GM19463 (cell line): ENCODE data around the gene ACOT8.
"Not testable (repeated sequence)": the region's sequence is repeated elsewhere in the genome, so short reads cannot be mapped to it uniquely, and the experiment has no call there.

Source experiments
- ATAC-seq: cut with Tn5 transposase; IDR thresholded peaks from one replicate; pipeline ENCODE4 v1.9.1; 2021; ENCODE audit warnings: mild to moderate bottlenecking, moderate library complexity; ENCODE audit not compliant: unreplicated experiment

The ACOT8 gene

DNA sequence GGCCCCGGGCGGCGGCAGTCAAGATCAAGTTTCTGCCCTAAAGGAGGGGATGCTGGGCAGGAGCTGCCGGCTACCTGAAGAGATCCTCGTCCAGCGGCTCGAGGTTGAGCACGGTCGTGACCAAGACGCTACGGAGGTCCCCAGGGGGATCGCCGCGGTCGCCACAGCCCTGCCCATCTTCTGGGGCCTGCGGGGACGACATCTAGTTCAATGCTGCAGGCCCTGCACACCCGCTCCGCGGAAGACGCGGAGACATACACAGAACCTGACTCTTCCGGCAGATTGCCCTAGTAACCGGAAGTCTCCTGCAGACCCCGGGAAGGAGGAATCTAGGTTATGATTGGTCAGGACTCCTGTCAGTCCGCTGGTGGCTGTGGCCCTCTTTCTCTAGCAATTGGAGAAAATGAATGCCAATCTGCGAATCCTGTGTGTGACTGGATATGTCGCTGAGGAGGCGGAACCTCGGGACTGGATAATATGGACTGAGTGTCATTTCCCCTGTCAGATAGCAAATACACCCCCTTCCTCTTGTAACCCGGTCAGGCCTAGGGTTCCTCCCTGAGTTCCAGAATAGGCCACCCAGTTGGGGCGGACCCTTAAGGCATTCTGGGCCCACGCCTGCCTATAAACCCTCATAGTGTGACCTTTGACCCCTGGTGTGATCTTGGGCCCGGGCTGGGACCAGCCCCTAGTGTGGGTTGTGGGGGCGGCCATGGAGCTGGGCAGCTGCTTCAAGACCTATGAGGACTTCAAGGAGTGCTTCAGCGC is at the start of gene ACOT8, which contains the start of gene ZSWIM3:
Gene ACOT8 (minus strand): TSS at position 279 of the 768 bp plus-strand sequence. CDS start 77 bp downstream, at position 202.
Gene ZSWIM3 (plus strand): TSS at position 501 of the 768 bp plus-strand sequence. CDS start 212 bp downstream, at position 713.
- ATAC-seq = peak; percentile 93

DNA sequence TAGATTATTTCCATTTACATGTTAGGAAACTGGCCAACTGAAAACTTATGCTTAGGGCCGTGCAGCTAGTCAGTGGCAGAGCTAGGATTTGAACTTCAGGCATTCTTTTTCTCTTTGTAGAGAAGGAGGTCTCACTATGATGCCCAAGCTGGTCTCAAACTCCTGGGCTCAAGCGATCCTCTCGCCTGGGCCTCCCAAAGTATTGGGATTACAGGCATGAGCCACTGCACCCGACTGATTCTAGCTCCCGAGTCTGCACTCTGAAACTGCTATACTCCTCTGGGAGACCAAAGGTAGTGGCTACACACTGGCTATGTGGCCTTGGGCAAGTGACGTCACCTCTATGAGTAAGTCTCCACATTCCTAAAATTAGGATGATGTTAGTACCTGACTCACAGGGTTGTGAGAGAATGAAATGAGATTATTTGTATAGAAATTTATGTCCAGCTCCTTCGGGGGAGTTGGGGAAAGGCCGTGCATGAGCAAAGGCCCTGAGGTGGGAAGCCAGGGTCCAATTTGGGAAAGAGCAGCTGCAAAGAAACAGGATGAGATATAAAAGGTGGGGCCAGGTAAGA is 48.4 kb upstream of the ACOT8 start:
- no peak for ATAC-seq

DNA sequence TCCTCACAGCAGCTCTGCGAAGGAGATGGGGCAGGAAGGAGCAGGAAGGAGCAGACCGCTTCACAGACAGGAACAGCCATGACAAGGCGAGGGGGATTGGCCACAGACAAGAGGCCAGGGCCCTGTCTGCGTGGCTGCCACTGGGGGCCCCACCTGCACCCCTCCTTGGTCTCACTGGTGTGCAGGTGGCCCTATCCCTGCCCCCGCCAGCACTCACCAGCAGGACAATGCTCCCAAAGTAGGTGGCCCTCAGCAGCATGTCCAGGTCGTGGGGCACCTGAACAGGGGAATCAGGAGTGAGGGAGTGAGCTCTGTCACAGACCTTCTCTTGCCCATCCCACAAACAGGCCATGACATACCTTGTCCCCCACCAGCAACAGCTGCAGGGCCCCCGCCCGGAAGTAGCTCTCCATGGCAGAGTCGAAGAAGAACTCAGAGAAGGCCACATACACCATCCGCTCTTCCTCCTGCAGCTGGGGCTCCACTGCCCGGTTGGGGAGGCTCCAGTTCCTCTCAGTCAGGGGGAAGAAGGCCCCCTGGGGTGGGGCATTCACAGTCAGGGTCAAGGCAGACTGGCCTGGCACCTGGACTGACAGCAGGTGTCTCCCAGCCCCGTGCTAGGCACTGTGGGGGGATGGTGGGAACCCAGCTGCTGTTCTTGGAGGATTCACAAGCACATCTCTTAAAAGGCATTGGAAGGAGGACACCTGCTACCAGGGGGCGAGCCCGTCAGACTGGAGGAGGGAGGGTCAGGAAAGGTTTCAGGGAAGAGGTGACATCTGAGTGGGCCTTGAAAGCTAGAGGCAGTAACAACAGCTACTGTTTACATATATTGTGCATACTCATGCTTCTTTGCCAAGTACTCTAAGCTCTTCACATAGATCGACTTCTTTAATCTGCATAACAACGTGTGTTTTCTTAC is 47.7 kb upstream of the ACOT8 start:
- no peak for ATAC-seq

DNA sequence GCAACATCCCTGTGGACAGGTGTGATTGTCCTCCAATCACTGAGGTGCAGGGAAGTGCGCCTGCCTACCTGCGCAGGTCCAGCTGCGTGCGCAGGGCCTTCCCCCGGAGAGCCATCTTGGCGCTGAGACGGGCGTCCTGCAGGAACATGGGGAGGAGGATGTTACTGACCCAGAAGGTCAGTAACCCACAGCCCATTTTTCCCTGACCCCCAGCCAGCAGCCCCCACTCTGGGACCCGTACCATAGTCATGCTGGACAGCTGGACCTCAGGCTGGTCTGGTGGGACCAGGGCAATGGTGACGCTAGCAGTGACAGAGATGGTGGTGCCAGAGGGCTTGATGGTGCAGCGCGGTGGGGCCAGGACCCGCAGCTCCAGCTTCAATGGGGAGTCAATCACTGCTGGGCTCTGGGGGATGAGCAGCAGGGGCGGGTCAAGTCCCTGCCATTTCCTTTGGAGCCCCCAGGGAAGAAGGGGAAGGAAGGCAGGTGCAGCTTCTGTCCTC is 45.1 kb upstream of the ACOT8 start:
- ATAC-seq = no peak

DNA sequence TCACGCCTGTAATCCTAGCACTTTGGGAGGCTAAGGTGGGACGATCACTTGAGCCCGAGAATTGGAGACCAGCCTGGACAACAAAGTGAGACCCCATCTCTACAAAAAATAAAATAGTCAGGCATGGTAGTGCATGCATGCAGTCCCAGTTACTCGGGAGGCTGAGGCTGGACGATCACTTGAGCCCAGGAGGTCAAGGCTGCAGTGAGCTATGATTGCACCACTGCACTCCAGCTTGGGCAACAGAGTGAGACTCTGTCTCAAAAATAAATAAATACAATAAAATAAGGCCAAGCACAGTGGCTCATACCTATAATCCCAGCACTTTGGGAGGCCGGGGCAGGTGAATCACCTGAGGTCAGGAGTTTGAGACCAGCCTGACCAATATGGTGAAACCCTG is 44.1 kb upstream of the ACOT8 start:
- ATAC-seq = not testable (repeated sequence)

DNA sequence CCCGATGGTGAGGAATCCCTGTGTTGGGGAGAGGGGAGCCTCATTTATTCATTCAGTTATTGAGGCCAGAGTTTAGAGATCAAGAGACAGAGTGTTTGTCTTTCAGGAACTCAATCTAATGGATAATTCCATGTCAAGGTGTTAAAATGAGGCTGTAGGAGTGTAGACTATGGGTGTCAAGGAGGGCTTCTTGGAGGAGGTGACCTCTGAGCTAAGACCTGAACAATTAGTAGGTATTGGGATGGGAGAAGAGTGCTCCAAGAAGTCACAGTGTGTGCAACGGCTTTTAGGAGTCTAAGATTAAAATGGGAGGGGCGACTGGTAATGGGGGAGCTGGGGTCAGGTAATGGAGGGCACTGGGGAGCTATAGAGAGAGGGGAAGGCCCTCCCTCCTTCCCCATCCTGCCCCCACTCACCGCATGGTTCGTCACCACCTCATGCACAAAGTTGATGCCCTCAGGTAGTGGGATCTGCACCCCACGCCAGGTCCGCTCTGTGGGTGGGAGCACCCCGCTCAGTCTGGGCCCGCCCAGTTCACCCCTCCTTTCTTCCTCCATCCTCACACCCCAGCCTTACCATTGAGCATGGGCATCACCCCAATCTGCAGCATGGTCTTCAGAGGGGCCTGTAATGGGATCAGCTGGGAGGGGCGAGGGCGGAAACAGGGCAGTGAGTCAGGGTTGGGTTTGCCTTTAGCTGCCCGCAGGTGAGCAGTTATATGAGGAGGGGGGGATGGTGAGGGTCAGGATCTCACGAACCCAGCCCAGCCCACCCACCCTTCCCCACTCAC is 42.0 kb upstream of the ACOT8 start:
- no peak for ATAC-seq

DNA sequence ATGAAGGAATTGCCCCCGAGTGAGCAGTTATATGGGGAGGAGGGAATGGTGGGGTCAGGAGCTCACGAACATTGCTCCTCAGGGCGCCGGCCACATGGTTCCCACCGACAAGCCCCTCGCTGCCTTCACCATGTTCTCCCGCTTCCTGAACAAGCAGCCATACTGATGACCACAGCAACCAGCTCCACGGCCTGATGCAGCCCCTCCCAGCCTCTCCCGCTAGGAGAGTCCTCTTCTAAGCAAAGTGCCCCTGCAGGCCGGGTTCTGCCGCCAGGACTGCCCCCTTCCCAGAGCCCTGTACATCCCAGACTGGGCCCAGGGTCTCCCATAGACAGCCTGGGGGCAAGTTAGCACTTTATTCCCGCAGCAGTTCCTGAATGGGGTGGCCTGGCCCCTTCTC is 41.1 kb upstream of the ACOT8 start:
- no peak for ATAC-seq

DNA sequence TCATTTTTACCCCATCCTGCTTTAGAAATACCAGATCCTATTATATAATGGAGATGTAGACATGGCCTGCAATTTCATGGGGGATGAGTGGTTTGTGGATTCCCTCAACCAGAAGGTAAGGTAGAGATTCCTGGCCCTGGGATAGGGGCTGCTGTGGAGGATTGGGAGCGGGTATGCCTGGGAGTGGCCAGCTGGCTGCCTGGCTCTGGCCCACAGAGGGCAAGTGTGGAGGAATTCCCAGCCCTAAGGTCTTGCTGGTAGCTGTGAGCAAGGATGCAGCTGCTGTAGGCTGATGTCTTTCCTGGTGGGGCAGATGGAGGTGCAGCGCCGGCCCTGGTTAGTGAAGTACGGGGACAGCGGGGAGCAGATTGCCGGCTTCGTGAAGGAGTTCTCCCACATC is 40.5 kb upstream of the ACOT8 start:
- ATAC-seq = no peak

DNA sequence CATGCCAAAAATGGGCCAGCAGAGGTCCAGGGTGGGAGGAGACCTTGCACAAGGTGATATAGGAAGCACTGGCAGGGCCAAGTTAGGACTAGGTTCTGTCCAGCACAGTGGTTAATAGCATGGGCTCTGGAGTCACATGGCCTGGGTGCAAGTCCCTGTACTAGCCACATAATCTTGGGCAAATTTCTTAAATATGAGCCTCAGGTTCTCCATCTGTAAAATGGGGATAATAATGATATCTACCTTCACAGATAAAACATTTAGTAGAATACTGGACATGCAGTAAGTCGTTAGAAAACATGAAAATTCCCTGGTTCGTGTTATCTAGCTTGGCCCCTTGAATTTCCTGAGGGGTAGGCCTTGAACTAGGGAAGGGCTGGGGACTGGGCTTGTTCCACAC is 40.1 kb upstream of the ACOT8 start:
- ATAC-seq = no peak

DNA sequence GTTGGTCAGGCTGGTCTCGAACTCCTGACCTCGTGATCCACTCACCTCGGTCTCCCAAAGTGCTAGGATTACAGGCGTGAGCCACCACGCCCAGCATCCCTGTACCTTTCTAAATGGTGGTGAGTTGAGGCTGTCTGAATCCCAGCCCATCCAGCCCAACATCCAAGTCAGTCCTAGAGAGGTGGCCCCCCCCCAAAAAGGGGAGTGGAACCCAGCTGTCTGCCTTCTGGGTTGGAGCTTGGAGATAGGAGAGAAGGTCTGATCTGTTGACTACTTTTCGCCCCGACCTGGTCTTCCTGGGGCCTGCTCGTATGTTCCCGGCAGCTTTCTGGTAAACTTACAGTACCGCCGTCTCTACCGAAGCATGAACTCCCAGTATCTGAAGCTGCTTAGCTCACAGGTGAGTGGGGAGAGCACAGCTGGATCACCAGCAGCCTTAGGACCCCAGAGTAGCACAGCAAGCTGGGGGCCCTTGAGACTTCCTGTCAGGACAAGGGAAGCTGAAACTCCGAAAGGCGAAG is 39.5 kb upstream of the ACOT8 start:
- no peak for ATAC-seq

DNA sequence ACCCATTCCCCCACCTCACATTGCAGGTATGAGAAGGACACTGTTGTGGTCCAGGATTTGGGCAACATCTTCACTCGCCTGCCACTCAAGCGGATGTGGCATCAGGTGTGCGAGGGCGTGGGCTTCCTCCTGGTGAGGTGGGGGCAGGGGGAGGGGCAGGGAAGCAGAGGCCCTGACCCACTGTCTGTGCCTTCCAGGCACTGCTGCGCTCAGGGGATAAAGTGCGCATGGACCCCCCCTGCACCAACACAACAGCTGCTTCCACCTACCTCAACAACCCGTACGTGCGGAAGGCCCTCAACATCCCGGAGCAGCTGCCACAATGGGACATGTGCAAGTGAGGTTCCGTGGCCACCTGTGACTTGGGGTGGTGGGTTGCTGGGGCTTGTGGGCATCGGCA is 37.6 kb upstream of the ACOT8 start:
- ATAC-seq = no peak

DNA sequence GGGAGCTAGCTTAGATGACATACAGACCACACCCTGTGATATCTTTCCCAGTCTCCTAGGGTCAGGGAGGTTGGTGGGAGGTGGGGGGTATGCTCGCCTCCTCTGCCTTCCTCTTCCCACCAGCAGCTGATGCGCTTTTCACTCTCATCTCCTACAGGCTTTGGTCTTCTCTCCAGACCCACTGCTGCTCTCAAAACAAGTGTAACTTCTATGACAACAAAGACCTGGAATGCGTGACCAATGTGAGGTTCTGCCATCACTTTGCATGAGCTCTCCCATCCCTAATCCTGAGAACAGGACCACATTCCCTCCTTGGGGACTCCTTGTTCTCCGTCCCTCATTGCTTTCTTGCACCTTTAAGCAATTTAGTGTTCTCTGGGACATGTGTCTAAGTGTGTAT is 36.6 kb upstream of the ACOT8 start:
- no peak for ATAC-seq

DNA sequence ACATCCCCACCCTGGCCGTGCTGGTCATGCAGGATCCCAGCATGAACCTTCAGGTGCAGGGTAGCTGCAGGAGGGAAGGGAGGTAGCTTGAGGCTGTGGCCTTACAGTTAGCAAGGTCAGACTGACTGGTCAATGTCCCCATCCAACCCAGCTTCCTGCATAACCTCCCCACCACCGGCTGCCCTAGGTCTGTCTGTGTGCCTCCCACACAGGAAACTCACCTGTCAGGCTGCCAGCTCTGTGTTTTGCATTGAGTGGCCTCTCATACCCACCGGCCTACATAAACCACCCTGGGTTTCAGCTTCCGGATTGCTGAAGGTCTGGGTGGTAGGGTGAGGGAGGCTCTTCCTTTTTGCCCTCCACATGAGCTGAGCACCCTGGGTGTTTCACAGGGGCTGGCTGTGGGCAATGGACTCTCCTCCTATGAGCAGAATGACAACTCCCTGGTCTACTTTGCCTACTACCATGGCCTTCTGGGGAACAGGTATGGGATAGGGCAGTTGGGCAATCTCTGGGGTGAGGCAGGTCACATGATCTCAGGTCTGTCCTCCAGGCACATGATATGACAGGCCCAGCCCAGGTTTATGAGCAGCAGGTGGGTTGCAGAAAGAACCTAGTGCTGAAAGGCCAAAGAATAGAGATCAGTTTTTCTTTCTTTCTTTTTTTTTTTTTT is 35.8 kb upstream of the ACOT8 start:
- no peak for ATAC-seq

DNA sequence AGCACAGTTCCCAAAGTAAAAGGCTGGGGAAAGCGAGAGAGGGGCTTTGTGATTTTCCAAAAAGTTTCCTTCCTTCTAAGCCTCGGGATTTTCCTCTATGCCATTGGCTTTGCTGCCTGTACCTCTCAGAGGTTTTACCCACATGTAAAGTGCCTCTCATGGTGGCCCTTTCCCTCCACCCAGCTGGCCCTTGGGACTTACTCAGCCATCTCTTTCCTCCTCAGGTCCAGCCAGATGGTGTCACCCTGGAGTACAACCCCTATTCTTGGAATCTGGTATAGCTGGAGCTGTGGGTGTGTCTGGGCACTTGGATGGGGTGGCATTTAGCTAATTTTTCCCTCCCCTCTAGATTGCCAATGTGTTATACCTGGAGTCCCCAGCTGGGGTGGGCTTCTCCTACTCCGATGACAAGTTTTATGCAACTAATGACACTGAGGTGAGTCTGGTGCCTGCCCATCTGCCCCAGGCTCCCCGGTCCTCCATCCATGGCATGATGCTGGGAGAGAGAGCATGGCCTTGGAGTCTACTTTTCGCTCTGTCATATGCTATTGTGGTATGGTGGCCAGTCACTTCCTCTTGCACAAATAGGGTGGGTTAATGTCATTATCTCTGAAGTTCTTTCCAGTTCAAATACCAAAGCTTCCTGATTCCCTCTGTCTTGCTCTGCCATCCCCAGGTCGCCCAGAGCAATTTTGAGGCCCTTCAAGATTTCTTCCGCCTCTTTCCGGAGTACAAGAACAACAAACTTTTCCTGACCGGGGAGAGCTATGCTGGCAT is 35.0 kb upstream of the ACOT8 start:
- ATAC-seq = no peak

DNA sequence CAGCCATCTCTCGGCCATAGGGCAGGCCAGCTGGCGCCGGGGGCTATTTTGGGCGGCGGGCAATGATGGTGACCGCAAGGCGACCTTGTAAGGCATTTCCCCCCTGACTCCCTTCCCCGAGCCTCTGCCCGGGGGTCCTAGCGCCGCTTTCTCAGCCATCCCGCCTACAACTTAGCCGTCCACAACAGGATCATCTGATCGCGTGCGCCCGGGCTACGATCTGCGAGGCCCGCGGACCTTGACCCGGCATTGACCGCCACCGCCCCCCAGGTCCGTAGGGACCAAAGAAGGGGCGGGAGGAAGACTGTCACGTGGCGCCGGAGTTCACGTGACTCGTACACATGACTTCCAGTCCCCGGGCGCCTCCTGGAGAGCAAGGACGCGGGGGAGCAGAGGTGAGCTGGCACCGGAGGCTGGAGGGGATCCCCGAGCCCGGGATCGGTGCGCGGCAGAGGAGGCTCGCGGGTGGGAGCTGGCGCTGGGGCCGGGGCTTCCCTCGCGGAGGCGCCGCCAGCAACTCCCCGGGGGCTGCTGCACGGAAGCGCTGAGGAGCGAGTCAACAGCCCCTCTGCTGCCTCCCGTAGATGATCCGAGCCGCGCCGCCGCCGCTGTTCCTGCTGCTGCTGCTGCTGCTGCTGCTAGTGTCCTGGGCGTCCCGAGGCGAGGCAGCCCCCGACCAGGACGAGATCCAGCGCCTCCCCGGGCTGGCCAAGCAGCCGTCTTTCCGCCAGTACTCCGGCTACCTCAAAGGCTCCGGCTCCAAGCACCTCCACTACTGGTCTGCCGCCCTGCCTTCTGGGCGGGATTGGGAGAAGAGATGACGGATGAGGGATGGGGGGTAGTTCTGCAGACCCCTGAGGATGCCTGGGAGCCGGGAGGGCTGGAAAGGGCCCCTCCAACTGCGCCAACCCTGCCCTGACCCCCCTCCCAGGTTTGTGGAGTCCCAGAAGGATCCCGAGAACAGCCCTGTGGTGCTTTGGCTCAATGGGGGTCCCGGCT is 34.1 kb upstream of the ACOT8 start, which contains the start of the genes CTSA and NEURL2:
Gene CTSA (plus strand): TSS at position 351 of the 999 bp plus-strand sequence. CDS start 234 bp downstream, at position 585.
Gene NEURL2 (minus strand): TSS at position 224 of the 999 bp plus-strand sequence. CDS start 217 bp downstream, at position 7.
- peak; percentile 80 for ATAC-seq

DNA sequence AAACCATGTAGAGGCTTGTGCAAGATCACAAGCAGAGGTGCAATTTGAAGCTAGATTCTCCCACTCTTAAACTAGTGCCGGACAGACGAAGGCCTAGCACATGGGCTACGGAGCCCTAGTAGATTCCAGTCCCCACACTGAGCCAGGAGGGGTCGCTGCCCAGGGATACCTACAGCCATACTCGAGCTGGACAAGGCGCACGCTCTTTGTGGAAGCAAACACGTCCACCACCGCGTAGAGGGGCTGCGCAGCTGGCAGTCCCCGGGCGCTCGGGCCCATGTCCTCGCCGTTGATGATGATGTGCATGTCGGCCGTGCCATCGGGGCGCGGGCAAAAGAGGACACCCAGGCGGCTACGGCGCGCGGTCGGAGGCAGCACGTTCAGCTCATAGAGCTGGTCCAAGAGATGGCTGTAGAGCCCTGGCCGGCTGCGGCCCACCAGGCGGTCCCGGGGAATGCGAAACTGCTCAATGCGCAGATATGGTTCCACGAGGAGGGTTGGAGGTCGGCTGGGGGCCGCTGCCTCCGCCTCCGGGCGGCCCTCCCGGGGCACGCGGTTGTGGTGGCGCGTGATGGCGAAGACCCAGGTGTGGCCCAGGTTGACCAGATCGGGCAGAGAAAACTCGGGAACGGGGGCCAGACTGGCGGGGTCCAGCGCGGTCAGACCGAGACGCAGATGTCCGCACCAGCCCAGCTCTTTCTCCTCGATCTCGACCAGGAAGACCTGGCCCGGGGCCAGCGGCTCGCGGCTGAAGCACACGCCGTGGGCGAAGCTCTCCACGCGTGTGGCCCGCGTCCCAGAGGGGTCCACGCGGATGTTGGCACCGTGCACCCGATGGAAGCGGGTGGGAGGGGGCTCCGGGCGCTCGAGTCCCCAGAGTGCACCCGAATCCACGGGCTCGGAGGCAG is 33.1 kb upstream of the ACOT8 start:
- peak; percentile 10 for ATAC-seq
